Endothelial cell (in vitro differentiated cells): Measurements from ENCODE around the gene DOK5. TPM values are rescaled to one million over a fixed set of nuclear protein-coding genes. Genes with fewer than 3 reads are reported as not detected.

Experiments used
- DNase-seq: peaks from one replicate; pipeline ENCODE4 v3.0.0; 2021; ENCODE audit warnings: low spot score
- H3K27ac Mint-ChIP-seq: one replicate; pipeline ENCODE4 v1.8.0; 2021; ENCODE audit warnings: mixed read lengths, inconsistent platforms; ENCODE audit not compliant: unreplicated experiment
- H3K27me3 Mint-ChIP-seq: one replicate; pipeline ENCODE4 v1.8.0; 2021; ENCODE audit warnings: mild to moderate bottlenecking, moderate library complexity, mixed read lengths, inconsistent platforms; ENCODE audit not compliant: unreplicated experiment
- H3K36me3 Mint-ChIP-seq: one replicate; pipeline ENCODE4 v1.8.0; 2021; ENCODE audit warnings: mild to moderate bottlenecking, low read depth, mixed read lengths, inconsistent platforms; ENCODE audit not compliant: unreplicated experiment
- H3K4me1 Mint-ChIP-seq: one replicate; pipeline ENCODE4 v1.8.0; 2021; ENCODE audit warnings: mild to moderate bottlenecking, mixed read lengths, inconsistent platforms; ENCODE audit not compliant: unreplicated experiment
- H3K4me3 Mint-ChIP-seq: one replicate; pipeline ENCODE4 v1.8.0; 2021; ENCODE audit warnings: mild to moderate bottlenecking, mixed read lengths, inconsistent platforms; ENCODE audit not compliant: unreplicated experiment
- H3K9me3 Mint-ChIP-seq: one replicate; pipeline ENCODE4 v1.8.0; 2021; ENCODE audit warnings: mixed read lengths, inconsistent platforms; ENCODE audit not compliant: unreplicated experiment
- total RNA-seq: library from RNA; stranded (reverse); fragmentation: NEBNext Ultra II Directional; extraction: Animal tissue kit (Norgen Biotek cat#: 25700); gene quantifications from one replicate; pipeline ENCODE4 v1.2.1, GENCODE V29; 2021; ENCODE audit not compliant: unreplicated experiment
- TF ChIP-seq, protein P1 (sequence below): fragments of 200-600 bp; sonication (generic); IDR thresholded peaks from one replicate; pipeline ENCODE4 v1.5.0; 2021; ENCODE audit warnings: antibody characterized with exemption; ENCODE audit not compliant: unreplicated experiment

The DOK5 gene
- total RNA-seq, 1 donor from 2014 or later = 0.26 TPM

DNA sequence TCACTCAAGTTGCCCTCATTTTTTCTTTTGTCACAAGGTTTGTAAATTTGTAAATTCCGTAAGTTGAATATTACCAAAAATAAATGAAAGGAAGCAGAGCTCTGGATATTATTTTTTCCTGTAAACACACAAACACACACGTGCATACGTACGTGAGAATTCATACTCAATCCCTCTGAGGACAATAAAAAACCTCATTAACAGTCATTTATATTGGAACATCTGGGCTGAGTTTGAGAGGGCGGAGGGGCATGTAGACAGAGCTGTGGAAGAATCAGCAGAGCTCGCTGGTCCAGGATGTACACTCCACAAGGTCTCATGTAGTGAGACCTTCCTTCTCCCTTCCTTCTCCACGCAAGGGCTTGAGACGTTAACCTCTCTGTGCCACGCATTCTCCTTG is 24.2 kb upstream of the DOK5 start:
- DNase-seq = no peak
- Mint-ChIP-seq H3K4me3 (no peak overlapping the region), H3K36me3 (no peaks in the 10 kb centered on the region), H3K27ac (no peak overlapping the region), H3K4me1 (peaks cover 3% of the 10 kb centered on the region), H3K9me3 (no peaks in the 10 kb centered on the region), H3K27me3 (peaks cover 1% of the 10 kb centered on the region)
- TF ChIP-seq, protein P1, sequence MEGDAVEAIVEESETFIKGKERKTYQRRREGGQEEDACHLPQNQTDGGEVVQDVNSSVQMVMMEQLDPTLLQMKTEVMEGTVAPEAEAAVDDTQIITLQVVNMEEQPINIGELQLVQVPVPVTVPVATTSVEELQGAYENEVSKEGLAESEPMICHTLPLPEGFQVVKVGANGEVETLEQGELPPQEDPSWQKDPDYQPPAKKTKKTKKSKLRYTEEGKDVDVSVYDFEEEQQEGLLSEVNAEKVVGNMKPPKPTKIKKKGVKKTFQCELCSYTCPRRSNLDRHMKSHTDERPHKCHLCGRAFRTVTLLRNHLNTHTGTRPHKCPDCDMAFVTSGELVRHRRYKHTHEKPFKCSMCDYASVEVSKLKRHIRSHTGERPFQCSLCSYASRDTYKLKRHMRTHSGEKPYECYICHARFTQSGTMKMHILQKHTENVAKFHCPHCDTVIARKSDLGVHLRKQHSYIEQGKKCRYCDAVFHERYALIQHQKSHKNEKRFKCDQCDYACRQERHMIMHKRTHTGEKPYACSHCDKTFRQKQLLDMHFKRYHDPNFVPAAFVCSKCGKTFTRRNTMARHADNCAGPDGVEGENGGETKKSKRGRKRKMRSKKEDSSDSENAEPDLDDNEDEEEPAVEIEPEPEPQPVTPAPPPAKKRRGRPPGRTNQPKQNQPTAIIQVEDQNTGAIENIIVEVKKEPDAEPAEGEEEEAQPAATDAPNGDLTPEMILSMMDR = no peak

DNA sequence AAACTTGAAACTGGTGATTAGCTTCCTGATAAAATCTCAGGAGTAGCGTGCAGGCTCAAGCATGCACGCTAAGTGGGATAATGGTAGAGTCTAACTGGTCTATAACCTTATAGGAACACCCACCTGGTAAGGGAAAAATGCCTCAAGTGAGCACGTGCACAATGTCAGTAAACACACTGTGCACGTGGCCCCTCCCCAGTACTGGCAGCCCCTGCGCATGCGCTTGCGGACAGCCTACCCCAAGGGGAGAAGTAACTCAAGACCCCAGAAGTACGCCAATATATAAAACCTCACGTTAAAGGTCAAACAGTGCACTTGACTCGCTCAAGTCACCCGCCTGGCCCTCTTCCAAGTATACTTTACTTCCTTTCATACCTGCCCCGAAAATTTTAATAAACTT is 23.1 kb upstream of the DOK5 start:
- H3K4me3 Mint-ChIP-seq = no peak overlapping the region
- no peaks in the 10 kb centered on the region for H3K4me1 Mint-ChIP-seq
- no peak overlapping the region for H3K27ac Mint-ChIP-seq
- H3K9me3 Mint-ChIP-seq = no peaks in the 10 kb centered on the region
- peaks cover 1% of the 10 kb centered on the region for H3K27me3 Mint-ChIP-seq
- TF ChIP-seq, protein P1 = no peak
- no peak for DNase-seq
- no peaks in the 10 kb centered on the region for H3K36me3 Mint-ChIP-seq

DNA sequence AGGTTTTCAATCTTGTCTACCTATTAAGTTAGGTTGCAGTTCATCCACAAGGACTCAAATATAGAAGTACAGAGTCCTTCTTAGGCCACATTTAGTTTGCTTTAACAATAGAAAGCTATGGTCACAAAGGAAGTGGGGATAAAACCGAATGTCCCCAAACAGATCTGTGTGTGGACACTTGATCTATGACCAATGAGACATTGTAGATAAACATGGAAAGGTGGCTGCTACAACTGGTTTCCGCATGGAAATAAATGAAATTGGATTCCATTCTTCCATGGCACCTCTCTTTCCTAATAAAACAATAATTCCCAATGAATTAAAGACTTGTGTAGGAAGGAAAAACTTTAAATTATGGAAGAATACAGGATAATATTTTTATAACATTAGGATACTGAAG is 20.4 kb upstream of the DOK5 start:
- no peak for DNase-seq
- H3K27me3 Mint-ChIP-seq = peaks cover 1% of the 10 kb centered on the region
- TF ChIP-seq, protein P1 = no peak
- H3K4me3 Mint-ChIP-seq = no peak overlapping the region
- no peaks in the 10 kb centered on the region for H3K36me3 Mint-ChIP-seq
- no peak overlapping the region for H3K27ac Mint-ChIP-seq
- H3K9me3 Mint-ChIP-seq = no peaks in the 10 kb centered on the region
- no peaks in the 10 kb centered on the region for H3K4me1 Mint-ChIP-seq

DNA sequence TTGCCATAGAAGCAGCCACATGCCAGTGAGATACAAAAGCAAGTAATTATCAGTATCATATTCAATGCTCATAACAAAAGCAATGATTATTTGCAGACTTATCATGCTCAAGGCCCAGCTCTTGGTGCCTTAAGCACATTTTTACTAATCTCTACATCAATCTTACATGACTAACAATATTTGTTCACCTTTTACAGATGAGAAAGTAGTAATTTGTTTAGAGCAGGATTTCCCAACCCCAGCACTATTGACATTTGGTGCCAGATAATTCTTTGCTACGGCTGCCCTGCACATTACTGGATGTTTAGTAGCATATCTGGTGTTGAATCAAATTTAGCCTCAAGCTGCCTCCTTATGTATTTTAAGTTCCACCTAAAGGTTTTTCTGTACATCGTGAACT is 19.0 kb upstream of the DOK5 start:
- no peak for DNase-seq
- Mint-ChIP-seq H3K4me1 (no peaks in the 10 kb centered on the region), H3K4me3 (no peak overlapping the region), H3K9me3 (no peaks in the 10 kb centered on the region), H3K27me3 (peaks cover 1% of the 10 kb centered on the region), H3K36me3 (no peaks in the 10 kb centered on the region), H3K27ac (no peak overlapping the region)
- TF ChIP-seq, protein P1 = no peak

DNA sequence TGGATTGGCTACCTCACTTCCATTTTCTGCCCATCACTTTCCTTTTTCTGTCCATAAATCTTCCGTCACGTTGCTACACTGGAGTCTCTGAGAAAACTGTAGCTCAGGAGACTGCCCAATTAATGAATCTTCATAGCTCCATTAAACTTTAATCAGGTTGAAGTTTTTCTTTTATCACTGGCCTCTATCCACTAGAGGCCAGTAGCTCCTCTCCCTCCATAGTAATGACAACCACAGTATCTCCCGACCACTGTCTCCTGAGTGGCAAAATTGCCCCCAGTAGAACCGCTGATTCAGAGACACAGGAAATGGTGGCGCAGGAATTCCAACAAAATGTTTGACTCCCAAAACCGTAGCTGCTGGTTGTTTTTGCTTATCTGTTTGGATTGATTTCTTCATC is 18.4 kb upstream of the DOK5 start:
- H3K4me1 Mint-ChIP-seq = no peaks in the 10 kb centered on the region
- no peaks in the 10 kb centered on the region for H3K36me3 Mint-ChIP-seq
- H3K9me3 Mint-ChIP-seq = no peaks in the 10 kb centered on the region
- H3K27me3 Mint-ChIP-seq = peaks cover 1% of the 10 kb centered on the region
- no peak for DNase-seq
- TF ChIP-seq, protein P1 = no peak
- no peak overlapping the region for H3K27ac Mint-ChIP-seq
- no peak overlapping the region for H3K4me3 Mint-ChIP-seq
